AG04449 (cell line): ENCODE measurements around the gene NTRK3.

Source experiments
- CTCF ChIA-PET: fragments of 350-600 bp; formaldehyde crosslinking; extraction: SDS; loops from one replicate; lab custom pipeline; 2021; ENCODE audit warnings: antibody characterized with exemption; lab: Yijun Ruan, JAX
- POLR2A ChIA-PET: fragments of 400-600, 350-600 bp; formaldehyde crosslinking; extraction: SDS; loops from one replicate; lab custom pipeline; 2020; ENCODE audit warnings: antibody characterized with exemption, inconsistent platforms; lab: Yijun Ruan, JAX
- DNase-seq: peaks from one replicate; pipeline ENCODE4 v3.0.0-alpha.2; 2010; ENCODE audit warnings: low read depth, low spot score
- H3K4me3 ChIP-seq: 2 replicates; pipeline ENCODE4 v1.5.1; 2011; ENCODE audit warnings: low read depth, mild to moderate bottlenecking, control low read depth, low read length
- CTCF ChIP-seq: IDR thresholded peaks from one replicate; pipeline ENCODE4 v1.5.1; 2011; ENCODE audit warnings: mild to moderate bottlenecking, moderate library complexity, low read length, control low read depth, inconsistent platforms; ENCODE audit not compliant: insufficient read depth; ENCODE audit errors: missing control alignments

The NTRK3 gene

GRCh38 chr15:88069561-88069960, 187.0 kb downstream of the NTRK3 start:
- POLR2A ChIA-PET: no interaction called here
- CTCF ChIA-PET: no interaction called here
- DNase-seq: no peak
- no peak for TF ChIP-seq CTCF
- no peak overlapping the region for H3K4me3 ChIP-seq

GRCh38 chr15:88067331-88067685, 189.2 kb downstream of the NTRK3 start:
- POLR2A ChIA-PET: no interaction called here
- DNase-seq: no peak
- no peak for TF ChIP-seq CTCF
- CTCF ChIA-PET: no interaction called here
- no peak overlapping the region for H3K4me3 ChIP-seq

- POLR2A ChIA-PET: no interaction called here
- H3K4me3 ChIP-seq: no peak overlapping the region
- TF ChIP-seq CTCF: no peak
- CTCF ChIA-PET: no interaction called here
- DNase-seq: no peak
These were observed 189.8 kb downstream of the NTRK3 start for GRCh38 chr15:88066636-88067330.

- CTCF ChIA-PET: no interaction called here
These were observed 195.1 kb downstream of the NTRK3 start for GRCh38 chr15:88061452-88061851.

GRCh38 chr15:88060383-88060782, 196.2 kb downstream of the NTRK3 start:
- no peak for TF ChIP-seq CTCF
- H3K4me3 ChIP-seq: no peak overlapping the region
- no peak for DNase-seq
- POLR2A ChIA-PET: no interaction called here
- CTCF ChIA-PET: no interaction called here

More at GRCh38 chr15:88061452-88061851, 195.1 kb downstream of the NTRK3 start:
- POLR2A ChIA-PET: no interaction called here
- no peak overlapping the region for H3K4me3 ChIP-seq
- DNase-seq: no peak
- no peak for TF ChIP-seq CTCF

GRCh38 chr15:88057836-88058235, 198.7 kb downstream of the NTRK3 start:
- H3K4me3 ChIP-seq: no peak overlapping the region
- DNase-seq: no peak
- ChIA-PET POLR2A (no interaction called here), CTCF (no interaction called here)
- TF ChIP-seq CTCF: no peak
